Stimulated activated CD8-positive, alpha-beta memory T cell treated with anti-CD3 and anti-CD28 coated beads, Interleukin-15, amount 100 ng/mL, for 48 hours (primary cell): Measurements from ENCODE around the gene LXN.

Experiments
- DNase-seq, 2 donors: peaks; one replicate each; pipeline ENCODE4 v3.0.0-alpha.2; 2020; ENCODE audit warnings: low read depth in 2 of 2

Gene LXN

GRCh38 chr3:158668506-158668905 lies 3.9 kb downstream of the LXN start:
- DNase-seq, result no peak

DNA sequence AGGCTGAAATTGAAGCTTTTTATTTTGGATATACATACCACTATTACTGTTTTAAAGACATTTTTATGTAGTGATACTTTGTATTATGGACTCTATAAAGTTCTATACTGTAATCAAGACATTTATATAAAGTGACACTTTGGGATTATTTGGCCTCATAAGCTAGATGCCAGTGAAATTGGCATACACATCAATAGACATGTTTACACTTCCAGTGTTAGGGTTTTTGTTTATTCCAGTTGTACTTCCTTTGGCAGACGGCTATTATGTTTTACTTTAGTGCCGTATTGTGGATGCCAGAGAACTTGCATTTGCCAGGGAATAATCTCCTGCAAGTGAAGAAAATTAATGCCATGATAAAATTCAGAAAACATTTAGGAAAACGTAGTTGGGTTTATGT lies 6.0 kb downstream of the LXN start:
- DNase-seq, result no peak

DNA sequence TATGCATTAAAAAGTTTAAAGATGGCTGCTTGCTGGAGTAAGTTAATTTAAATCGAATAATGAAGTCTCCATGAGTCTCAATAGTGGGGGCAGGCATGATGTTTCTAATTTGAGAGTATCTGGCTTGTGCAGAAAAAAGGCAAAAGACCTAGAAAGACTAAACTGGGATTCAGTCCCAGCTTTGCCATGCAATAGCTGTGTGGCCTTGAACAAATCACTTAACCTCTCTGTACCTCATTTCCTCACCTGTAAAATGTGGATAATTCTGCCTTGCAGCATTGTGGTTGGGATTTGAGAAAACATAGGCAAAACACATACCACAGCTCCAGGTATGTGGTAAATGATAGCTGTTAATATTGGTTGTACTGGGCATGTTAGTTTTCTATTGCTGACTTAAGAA lies 8.6 kb downstream of the LXN start:
- no peak for DNase-seq

GRCh38 chr3:158663246-158663645 lies 9.2 kb downstream of the LXN start:
- DNase-seq, result no peak

DNA sequence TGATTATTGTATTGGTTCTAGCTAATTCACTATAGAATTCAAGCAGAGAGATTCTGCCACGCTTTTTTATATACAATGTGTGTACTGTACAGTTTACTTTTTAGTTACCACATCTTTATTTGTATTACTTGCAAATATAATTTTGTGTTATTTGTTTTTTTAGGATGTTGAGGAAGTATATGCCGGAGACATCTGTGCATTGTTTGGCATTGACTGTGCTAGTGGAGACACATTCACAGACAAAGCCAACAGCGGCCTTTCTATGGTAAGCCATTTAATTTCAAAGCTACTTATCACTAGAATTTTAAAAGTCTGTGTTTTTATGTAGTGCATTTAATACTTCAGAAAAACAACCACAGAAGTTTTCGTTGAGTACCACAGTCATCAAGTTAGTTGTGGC lies 11.7 kb downstream of the LXN start:
- no peak for DNase-seq

- peak in 1 of 2 donors; percentile 20 for DNase-seq
Measured at GRCh38 chr3:158659454-158660237, 12.8 kb downstream of the LXN start.

GRCh38 chr3:158658889-158659288 lies 13.6 kb downstream of the LXN start:
- DNase-seq, result no peak

DNA sequence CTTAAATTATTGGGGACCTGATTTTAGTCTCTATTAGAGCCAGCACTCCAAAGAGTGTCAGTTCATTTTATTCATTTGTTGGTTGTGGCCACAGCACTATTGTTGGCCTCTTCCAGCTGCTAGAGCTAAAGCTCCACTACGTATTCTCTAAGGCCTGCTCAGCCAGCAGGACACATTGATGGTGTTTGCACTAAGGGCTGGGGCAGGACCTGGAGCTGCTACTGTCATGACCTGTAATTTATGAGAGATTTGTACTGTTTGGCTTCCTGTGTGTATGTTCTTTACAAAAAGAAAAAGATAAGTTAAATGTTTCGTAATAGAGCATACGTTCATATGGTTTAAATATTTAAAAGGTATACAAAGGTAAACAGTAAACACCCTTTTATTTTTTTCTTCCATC lies 20.0 kb downstream of the LXN start:
- no peak for DNase-seq

- no peak for DNase-seq
Measured at GRCh38 chr3:158651192-158651591, 21.3 kb downstream of the LXN start.

DNA sequence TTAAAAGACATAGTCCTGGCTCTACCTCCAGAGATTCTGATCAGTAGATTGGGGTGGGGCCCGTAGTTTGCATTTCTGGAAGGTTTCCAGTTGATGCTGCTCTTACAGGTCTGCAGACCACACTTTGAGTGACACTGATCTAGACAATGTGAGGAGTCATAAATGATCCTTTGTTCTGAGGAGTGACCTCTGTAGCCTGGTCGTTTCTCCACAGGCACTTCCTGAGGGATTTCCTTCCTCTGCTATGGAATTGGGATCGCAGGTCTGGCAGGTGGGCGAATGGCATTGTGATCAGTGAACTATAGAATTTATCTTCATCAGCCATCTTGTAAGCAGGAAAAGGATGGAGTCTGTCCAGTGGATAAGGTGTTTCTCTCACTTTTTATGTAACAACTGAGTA lies 22.7 kb downstream of the LXN start:
- no peak for DNase-seq

DNA sequence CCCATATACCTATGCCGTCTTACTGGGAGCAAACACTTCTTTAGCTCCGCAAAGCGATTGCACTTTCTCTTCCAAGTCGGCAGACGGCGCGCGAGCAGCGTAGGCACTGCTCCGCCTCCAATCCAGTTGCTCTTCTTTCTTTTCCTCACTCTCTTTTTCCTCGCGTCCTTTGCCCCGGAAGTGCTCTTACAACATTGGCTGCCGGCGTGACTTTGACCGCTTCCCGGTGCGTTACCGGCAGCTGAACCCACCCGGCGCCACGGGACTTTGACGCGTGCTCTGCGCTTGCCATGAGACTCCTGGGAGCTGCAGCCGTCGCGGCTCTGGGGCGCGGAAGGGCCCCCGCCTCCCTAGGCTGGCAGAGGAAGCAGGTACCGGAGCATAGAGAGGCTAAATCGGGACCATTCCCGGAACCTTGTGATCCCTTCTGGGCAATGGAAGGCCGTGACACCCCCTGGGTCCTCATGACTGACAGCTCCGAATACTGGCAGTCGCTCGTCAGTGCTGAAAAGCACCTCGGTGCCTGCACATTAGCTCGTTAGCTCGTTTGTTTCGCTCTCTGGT lies 28.0 kb downstream of the LXN start, which contains the start of gene GFM1:
GFM1 (plus strand) TSS at position 183 of the 564 bp plus-strand sequence; CDS start at position 291, 108 bp downstream.
- peak; percentile 79 to 83 for DNase-seq

DNA sequence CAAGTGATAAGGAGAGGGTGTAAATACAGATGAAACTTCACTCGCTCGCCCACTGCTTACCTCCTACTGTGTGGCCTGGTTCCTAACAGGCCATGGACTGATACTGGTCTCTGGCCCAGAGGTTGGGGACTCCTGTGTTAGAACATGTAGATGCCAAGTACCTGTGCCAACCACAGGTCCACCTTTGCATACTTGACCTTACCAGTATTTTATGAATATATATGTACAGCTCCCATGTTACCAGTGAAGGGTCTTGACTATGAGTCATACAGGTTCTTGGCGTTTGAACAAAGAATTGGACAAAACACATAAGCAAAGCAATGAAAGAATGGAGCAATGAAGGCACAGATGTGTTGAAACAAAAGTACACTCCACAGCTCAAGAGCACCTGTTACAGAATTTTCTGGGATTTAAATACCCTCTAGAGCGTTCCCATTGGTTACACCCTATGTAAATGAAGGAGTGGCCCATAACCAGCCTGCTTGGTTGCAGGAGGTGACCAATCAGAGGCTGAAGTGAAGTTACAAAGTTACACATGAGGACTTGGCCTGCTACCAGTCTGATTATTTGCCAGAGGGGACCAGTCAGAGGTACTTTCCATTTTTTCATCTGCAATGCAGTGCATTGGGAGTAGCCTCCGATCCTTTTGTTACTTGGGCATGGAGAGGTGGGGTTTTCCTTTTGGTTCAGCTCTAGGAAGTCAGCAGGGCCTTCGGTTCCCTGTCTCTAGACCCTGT lies 29.8 kb downstream of the LXN start:
- DNase-seq, result no peak

GRCh38 chr3:158642005-158642404 lies 30.4 kb downstream of the LXN start:
- no peak for DNase-seq

GRCh38 chr3:158640646-158641045 lies 31.8 kb downstream of the LXN start:
- no peak for DNase-seq

- DNase-seq, result no peak
Measured at GRCh38 chr3:158631981-158632380, 40.5 kb downstream of the LXN start.

GRCh38 chr3:158625881-158626280 lies 46.6 kb downstream of the LXN start:
- no peak for DNase-seq

DNA sequence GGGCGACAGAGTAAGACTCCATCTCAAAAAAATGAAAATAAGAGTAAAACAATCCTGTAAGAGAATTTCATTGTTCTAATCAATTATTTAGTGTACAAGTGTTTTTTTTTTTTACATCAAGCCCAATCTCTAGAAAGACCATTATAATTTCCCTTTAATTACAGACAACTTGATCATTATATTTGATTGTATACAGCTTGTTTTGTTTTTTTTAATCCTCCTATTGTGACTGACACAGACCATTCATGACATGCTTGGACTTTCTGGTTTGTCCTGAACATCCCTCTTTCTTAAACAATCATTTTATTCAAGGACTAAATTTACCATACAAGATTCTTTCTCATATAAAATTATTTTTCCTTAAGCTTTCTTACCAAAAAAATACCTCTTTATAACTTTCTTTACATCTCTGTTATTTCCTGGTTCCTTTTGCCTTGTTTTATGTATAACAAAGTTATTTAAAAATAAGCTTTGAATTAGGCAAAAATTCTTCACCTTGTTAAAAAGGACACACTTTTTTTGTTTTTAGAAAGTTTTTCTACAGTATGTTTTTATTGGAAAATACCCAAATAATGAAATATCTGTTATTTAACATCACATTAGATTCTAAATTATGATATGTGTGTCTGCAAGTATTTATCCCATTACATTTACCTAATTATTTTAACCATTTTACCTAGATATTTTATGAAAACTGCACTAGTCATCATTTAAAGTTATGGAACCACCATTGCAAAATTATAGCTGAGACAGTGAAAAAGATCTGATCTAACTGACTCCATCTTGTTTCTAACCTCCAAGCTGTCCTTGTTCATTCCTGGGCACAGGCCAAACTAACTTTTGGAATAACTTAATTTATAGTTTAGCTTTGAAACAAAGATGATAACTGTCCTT lies 54.2 kb downstream of the LXN start:
- DNase-seq, result no peak
